ENCODE results near the gene THY1. TPM values are rescaled to one million over a fixed set of nuclear protein-coding genes. Genes with fewer than 3 reads are reported as not detected.
A peak's percentile ranks its signal among the peaks of the same experiment; 100 is the strongest.

The THY1 gene
- total RNA-seq: 75.4 and 90.3 TPM in 2 replicates
- long read RNA-seq, transcript THY1-201 (4 exons, 3,556 nt): major isoform, 30 of 33 reads
- long read RNA-seq, partial matches to known transcripts: 0 of 33 reads
- long read RNA-seq, other reads (novel, unspliced or antisense): 3 of 33 reads

DNA sequence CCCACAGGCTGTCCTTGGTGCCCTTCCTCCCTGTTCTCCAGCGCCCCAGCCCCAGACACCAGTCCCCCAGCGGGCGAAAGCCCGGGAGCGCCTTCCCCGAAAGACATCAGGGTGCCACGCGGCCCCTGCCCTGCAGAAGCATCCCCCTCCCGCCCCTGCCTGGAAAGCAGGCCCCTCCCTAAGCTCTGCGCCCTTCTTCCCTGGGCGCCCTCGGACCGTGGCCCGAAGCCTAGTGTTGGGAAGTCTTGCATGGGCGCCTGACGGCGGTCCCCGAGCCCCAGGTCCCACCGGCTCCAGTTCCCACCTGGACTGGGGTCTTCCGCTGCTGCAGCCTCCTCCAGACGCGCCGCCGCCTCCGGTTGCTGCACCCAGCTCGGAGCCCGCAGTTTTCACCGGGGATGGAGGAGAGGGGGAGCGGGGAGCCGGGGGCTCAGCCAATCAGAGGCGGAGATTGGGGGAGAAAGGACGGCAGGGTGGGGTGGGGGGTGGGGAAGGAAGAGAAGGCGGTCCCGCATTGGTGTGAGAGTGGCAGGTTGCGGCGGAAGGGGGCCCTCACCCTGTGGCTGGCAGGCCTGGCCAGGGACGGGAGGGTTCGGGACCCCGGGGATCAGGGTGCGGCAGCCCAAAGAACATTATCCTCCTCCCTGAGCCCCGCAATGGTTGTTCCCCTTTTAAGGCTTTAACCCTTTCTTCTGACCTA is at the start of gene THY1:
TSS of gene THY1 (minus strand) at position 364 of the 700 bp plus-strand sequence. CDS start 2,267 bp downstream, outside the sequence.
- TF ChIP-seq CTCF (conservative IDR thresholded peaks at IDR 0.05): no peak
- Mint-ChIP-seq H3K27ac (ENCODE audit: unreplicated experiment) (peak within 1 kb of the TSS; percentile 16), H3K4me1 (peaks cover 33% of the 10 kb centered on the region), H3K27me3 (ENCODE audit: low read depth) (peaks cover 14% of the 10 kb centered on the region), H3K4me3 (peak within 1 kb of the TSS; percentile 94), H3K36me3 (ENCODE audit: low read depth) (peaks cover 4% of the 10 kb centered on the region), H3K9me3 (no peaks in the 10 kb centered on the region)
- DNase-seq (ENCODE audit: low read depth, low spot score): peak; percentile 58

DNA sequence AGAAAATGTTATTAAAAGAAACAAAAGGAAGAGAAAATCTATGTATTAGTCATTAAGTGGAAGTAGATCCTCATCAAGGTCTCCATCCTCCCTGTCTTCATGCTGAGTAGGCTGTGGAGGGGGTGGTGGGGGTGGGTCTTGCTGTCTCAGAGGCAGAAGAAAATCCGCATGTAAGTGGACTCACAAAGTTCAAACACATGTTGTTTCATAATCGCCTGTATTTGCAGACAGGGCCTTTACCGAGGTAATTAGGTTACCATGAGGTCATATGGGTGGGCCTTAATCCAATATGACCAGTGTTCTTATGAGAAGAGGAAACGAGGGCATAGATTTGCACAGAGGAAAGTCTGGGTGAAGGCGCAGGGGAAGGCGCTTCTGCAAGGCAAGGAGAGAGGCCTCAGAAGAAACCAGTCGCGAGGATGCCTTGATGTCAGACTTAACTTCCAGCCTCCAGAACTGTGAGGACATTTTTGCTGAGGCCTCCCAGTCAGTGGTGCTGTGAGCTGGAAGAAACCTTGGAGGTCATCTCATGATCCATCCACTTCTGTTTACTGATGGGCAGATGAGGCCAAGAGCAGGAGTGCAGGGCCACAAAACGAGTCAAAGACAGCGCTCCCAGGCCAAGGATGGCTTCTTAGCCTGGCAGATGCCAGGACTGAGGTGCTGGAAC is 49.3 kb upstream of the THY1 start:
- H3K27me3 Mint-ChIP-seq (ENCODE audit: low read depth): peaks cover 13% of the 10 kb centered on the region
- H3K4me1 Mint-ChIP-seq: peaks cover 13% of the 10 kb centered on the region
- no peak for DNase-seq (ENCODE audit: low read depth, low spot score)
- no peaks in the 10 kb centered on the region for H3K9me3 Mint-ChIP-seq
- H3K27ac Mint-ChIP-seq (ENCODE audit: unreplicated experiment): peak overlapping the region; percentile 19
- no peak overlapping the region for H3K4me3 Mint-ChIP-seq
- TF ChIP-seq CTCF (conservative IDR thresholded peaks at IDR 0.05): no peak
- peaks cover 5% of the 10 kb centered on the region for H3K36me3 Mint-ChIP-seq (ENCODE audit: low read depth)

DNA sequence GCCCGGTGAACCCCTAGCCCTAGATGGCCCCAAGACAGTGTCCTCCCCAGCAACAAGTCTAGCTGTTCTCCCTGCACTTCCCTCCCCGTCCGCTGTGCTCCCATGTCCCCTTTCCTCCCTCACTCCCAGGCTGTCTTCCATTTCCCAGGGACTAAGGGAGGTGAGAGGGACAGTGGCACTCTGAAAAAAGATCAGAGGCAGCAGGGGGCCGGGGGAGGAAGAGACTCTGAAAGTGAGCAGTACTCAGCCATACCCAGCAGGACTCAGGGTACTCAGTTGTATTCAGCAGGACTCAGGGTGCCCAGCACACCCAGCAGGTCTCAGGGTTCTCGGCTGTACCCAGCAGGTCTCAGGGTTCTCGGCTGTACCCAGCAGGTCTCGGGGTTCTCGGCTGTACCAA is 48.4 kb upstream of the THY1 start:
- H3K9me3 Mint-ChIP-seq: peaks cover 3% of the 10 kb centered on the region
- peaks cover 13% of the 10 kb centered on the region for H3K4me1 Mint-ChIP-seq
- H3K27me3 Mint-ChIP-seq (ENCODE audit: low read depth): peaks cover 8% of the 10 kb centered on the region
- TF ChIP-seq CTCF (conservative IDR thresholded peaks at IDR 0.05): no peak
- no peak for DNase-seq (ENCODE audit: low read depth, low spot score)
- H3K27ac Mint-ChIP-seq (ENCODE audit: unreplicated experiment): no peak overlapping the region
- H3K36me3 Mint-ChIP-seq (ENCODE audit: low read depth): peaks cover 7% of the 10 kb centered on the region
- no peak overlapping the region for H3K4me3 Mint-ChIP-seq

DNA sequence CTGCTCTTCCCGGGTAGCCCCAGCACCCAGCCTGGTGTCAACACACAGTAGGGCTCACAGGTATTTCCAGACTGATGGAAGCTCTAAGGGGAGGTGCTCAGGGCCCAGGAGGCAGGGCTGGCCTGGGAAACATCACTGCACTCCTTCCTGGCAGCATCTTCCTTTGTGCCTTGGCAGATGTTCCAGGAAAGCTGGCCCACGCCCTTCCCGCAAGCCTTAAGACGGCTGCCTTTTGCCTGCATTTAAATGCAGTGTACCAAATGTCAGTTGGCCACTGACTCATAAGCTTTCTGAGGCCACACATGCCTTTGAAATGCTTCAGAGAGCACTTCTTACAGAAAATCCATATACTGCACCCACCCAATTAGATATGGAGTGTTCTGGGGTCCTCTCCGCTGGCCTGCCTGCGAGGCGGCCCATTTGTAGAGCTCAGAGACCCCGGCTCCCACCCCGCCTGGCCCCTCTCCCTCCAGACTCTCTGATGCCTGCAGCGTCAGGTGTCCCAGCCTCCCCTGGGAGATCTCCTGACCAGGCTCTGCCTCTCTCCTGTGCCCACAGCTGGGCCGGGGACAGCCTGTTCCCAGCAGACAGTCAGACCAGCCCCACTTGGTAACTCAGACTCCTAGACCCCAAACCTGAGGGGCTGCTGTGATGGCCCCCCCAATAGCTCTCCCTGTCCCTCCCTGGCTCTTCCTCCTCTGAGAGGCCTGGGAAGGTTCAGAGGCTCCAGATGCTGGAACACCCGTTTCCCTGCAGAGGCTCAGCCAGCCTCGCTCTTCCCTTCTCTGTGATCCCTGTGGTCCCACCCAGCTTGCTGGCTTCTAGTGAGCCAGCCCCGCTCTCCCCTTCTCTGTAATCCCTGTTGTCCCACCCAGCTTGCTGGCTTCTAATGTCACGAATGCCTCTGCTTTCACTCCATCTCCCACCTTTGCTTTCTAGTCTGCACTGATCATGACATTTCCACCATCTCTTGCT is 47.6 kb upstream of the THY1 start:
- Mint-ChIP-seq H3K27me3 (ENCODE audit: low read depth) (peaks cover 3% of the 10 kb centered on the region), H3K9me3 (peaks cover 6% of the 10 kb centered on the region), H3K4me3 (no peak overlapping the region), H3K27ac (ENCODE audit: unreplicated experiment) (peak overlapping the region; percentile 76), H3K36me3 (ENCODE audit: low read depth) (peaks cover 7% of the 10 kb centered on the region), H3K4me1 (peaks cover 13% of the 10 kb centered on the region)
- TF ChIP-seq CTCF (conservative IDR thresholded peaks at IDR 0.05): no peak
- DNase-seq (ENCODE audit: low read depth, low spot score): no peak

GRCh38 chr11:119469506-119469905 is 46.5 kb upstream of the THY1 start:
- Mint-ChIP-seq H3K4me3 (no peak overlapping the region), H3K9me3 (peaks cover 6% of the 10 kb centered on the region), H3K27me3 (ENCODE audit: low read depth) (peaks cover 5% of the 10 kb centered on the region), H3K4me1 (peaks cover 7% of the 10 kb centered on the region), H3K27ac (ENCODE audit: unreplicated experiment) (no peak overlapping the region), H3K36me3 (ENCODE audit: low read depth) (peaks cover 7% of the 10 kb centered on the region)
- DNase-seq (ENCODE audit: low read depth, low spot score): no peak
- TF ChIP-seq CTCF (conservative IDR thresholded peaks at IDR 0.05): no peak
